GM13977 (cell line): ENCODE measurements around the gene ZNF280B.

Experiments
- DNase-seq: peaks from one replicate; pipeline ENCODE4 v3.0.0; 2012; ENCODE audit warnings: low spot score
- in situ Hi-C: fragments of 300-500 bp; cut with MboI; formaldehyde crosslinking; loops from one replicate; pipeline ENCODE4 v1.12.0; 2022; ENCODE audit warnings: low sequenced_read_pairs, low pct_unique_long_range_greater_than_20kb, mixed read lengths, inconsistent platforms; ENCODE audit not compliant: unreplicated experiment
- TF ChIP-seq, protein P1 (sequence below): IDR thresholded peaks from 2 replicates; pipeline ENCODE4 v1.5.1; 2012; ENCODE audit warnings: mild to moderate bottlenecking, control low read depth; ENCODE audit not compliant: insufficient read depth; ENCODE audit errors: extremely low read depth, missing control alignments

ZNF280B gene

DNA sequence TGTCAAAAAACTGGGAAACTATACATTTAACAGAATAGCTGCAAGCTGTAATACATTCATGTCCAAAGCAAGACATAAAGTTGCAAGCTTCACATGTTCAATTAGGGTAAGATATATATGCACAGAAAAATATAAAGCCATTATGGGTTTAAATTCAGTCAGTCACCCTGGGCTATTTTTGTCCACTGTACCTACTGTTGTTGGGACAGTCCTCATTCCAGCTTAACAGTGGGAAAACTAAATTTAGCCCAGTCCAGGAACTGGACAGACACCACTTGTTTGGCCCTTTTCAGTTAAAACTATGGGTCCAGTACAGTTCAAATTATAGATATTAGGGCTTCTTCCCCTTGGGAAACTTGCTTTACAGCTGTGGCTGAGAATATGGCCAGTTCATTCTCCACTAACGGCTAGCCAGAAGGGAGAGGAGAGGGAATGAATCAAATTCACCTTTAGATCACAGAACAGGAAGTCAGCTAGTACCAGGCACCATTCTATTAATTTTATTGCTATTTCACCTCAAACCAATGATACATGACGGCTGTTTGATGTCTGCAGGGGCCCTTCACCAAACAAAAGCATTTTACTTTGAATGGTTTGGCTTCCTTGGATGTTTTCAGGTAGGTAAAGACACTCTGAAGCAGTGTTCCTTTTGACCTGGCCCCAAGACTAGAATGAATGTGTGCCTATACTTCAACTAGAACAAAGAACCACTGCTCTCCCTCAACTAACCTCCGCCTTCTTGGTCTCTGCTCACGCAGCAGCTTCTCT is 22.2 kb downstream of the ZNF280B start:
- in situ Hi-C loops, result no loop called here
- DNase-seq, result no peak
- TF ChIP-seq, protein P1, sequence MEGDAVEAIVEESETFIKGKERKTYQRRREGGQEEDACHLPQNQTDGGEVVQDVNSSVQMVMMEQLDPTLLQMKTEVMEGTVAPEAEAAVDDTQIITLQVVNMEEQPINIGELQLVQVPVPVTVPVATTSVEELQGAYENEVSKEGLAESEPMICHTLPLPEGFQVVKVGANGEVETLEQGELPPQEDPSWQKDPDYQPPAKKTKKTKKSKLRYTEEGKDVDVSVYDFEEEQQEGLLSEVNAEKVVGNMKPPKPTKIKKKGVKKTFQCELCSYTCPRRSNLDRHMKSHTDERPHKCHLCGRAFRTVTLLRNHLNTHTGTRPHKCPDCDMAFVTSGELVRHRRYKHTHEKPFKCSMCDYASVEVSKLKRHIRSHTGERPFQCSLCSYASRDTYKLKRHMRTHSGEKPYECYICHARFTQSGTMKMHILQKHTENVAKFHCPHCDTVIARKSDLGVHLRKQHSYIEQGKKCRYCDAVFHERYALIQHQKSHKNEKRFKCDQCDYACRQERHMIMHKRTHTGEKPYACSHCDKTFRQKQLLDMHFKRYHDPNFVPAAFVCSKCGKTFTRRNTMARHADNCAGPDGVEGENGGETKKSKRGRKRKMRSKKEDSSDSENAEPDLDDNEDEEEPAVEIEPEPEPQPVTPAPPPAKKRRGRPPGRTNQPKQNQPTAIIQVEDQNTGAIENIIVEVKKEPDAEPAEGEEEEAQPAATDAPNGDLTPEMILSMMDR, result no peak

DNA sequence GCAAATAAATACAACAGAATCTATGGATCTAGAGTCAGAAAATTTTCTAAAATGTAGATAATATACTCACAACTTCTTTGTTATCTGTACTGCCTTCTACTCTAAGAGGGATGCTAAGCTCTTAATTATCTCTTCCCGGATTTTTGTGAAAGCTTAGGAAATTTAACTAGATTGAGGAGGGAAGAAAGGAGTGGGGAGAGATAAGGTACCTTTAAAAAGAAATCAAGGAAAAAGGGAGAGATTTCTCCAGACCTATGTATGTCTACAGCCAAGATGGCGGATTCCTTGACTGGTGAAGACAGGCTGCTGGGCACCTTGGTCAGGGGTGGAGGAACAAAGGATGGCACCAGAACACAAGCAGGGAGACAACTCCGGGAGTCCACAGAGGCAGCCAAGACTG is 23.0 kb downstream of the ZNF280B start:
- TF ChIP-seq, protein P1, result no peak
- in situ Hi-C loops, result no loop called here
- no peak for DNase-seq

DNA sequence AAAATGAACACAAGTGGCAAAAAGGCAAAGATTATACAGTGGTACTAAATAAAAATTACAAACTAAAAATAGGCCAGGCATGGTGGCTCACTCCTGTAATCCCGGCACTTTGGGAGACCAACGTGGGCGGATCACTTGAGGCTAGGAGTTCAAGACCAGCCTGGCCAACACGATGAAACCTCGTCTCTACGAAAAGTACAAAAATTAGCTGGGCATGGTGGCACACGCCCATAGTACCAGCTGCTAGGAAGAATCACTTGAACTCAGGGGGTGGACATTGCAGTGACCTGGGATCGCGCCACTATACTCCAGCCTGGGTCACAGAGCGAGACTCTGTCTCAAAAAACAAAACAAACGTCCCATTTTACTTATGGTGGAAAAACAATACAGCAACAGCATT is 24.5 kb downstream of the ZNF280B start:
- TF ChIP-seq, protein P1, result no peak
- in situ Hi-C loops, result no loop called here
- no peak for DNase-seq

DNA sequence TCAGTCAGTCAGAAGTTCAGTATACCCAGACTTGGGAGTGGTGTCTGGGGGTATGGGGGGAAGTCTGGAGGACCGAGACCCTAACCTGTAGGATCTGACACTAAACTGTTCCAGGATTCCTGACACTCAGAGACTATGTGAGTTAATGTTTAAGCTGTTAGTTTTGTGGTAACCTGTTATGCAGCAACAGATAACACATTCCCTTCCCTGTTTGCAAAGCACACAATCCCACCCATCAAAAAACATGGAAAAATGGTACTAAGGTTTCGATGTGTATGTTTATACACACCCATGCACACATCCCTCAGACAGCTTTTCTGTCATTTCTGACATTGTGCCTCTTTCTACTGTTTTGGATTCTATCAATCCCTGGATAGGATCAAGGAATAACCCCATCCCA is 27.6 kb downstream of the ZNF280B start:
- DNase-seq, result no peak
- TF ChIP-seq, protein P1, result no peak
- in situ Hi-C loops, result no loop called here

DNA sequence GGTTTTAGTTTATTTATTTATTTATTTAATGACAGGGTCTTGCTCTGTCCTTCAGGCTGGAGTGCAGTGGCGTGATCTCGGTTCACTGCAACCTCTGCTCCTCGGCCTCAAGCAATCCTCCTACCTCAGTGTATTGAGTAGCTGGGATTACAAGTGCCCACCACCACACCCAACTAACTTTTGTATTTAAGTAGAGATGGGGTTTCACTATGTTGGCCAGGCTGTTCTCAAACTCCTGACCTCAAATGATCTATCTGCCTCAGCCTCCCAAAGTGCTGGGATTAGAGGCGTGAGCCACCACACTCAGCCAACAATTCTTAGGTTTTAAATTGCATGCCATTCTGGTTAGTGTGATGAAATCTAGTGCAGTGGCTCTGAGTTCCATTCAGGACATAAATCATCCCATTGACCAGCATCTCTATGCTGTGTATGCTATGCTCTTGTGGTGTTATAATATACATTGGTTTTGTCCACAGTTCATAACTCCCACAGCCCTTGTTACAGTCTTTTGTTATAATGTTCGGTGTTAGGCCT is 28.5 kb downstream of the ZNF280B start:
- TF ChIP-seq, protein P1, result no peak
- in situ Hi-C loops, result no loop called here
- no peak for DNase-seq

DNA sequence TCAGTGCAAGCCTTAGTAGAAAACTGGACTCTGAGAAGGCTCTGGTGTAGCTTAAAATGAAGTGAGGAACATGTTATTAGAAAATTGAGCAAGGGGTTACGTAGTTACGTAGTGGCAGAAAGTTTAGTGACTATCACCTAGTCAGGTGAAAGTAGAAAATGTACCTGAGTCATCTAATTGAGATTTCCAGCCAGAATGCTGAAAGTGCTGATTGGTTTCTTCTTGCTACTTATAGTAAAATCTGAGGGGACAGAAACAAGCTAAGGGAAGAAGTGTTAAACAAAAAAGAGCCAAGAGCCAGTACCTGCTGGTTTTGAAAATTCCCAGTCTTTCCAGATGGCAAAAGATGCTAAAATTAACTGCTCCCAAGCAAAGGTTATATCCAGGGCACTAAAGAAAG is 29.4 kb downstream of the ZNF280B start:
- TF ChIP-seq, protein P1, result no peak
- in situ Hi-C loops, result no loop called here

More for the DNA sequence above, 29.4 kb downstream of the ZNF280B start:
- no peak for DNase-seq
